BLaER1 treated with 17β-estradiol and CSF1 and Interleukin-3, amounts not matched to agents 10 nM and 100 nM (cell line): ENCODE data around the gene RELA.

Experiments
- H3K27ac ChIP-seq, 11 experiments: shearing (Covaris generic); formaldehyde crosslinking; 2 replicates each; pipeline ENCODE4 v1.8.1; 2022
- H3K27me3 ChIP-seq, 11 experiments: shearing (Covaris generic); formaldehyde crosslinking; 2 replicates each; pipeline ENCODE4 v1.8.1; 2022
- H3K36me3 ChIP-seq, 11 experiments: shearing (Covaris generic); formaldehyde crosslinking; 2 replicates each; pipeline ENCODE4 v1.8.1; 2022
- H3K4me1 ChIP-seq, 10 experiments: shearing (Covaris generic); formaldehyde crosslinking; 2 replicates each; pipeline ENCODE4 v1.8.1; 2022
- H3K4me2 ChIP-seq, 11 experiments: shearing (Covaris generic); formaldehyde crosslinking; 2 replicates each; pipeline ENCODE4 v1.8.1; 2022
- H3K4me3 ChIP-seq, 10 experiments: shearing (Covaris generic); formaldehyde crosslinking; 2 replicates each; pipeline ENCODE4 v1.8.1; 2022
- H3K9ac ChIP-seq, 11 experiments: shearing (Covaris generic); formaldehyde crosslinking; 2 replicates each; pipeline ENCODE4 v1.8.1; 2022
- H3K9me3 ChIP-seq, 11 experiments: shearing (Covaris generic); formaldehyde crosslinking; replicated peaks in 1 of 11; 2 replicates each; pipeline ENCODE4 v1.8.1; 2022
- H4K20me1 ChIP-seq, 11 experiments: shearing (Covaris generic); formaldehyde crosslinking; 2 replicates each; pipeline ENCODE4 v1.8.1; 2022
- Cebpa-rat ChIP-seq, 11 experiments: shearing (Covaris generic); IDR thresholded peaks; 2 replicates each; pipeline ENCODE4 v1.8.1; 2022

The RELA gene

GRCh38 chr11:65651589-65652510 lies 10.9 kb downstream of the RELA start:
- H3K4me2 ChIP-seq, result peak overlapping the region; percentile 83 to 96 (median 93)
- no peaks in the 10 kb centered on the region for H3K27me3 ChIP-seq
- peak overlapping the region; percentile 73 to 96 (median 91); a peak in 21 of 22 replicates for H3K27ac ChIP-seq
- TF ChIP-seq Cebpa-rat (IDR thresholded peaks at IDR 0.05), result no peak
- H3K9me3 ChIP-seq, result no peaks in the 10 kb centered on the region
- H3K4me1 ChIP-seq, result peaks cover 57 to 79% (median 61%) of the 10 kb centered on the region in 10 experiments
- H4K20me1 ChIP-seq, result peaks cover 0 to 92% (median 51%) of the 10 kb centered on the region in 11 experiments; a peak in 18 of 22 replicates
- peak overlapping the region; percentile 46 to 71 (median 60) for H3K4me3 ChIP-seq
- peak overlapping the region; percentile 81 to 92 (median 88); a peak in 21 of 22 replicates for H3K9ac ChIP-seq
- peaks cover 77 to 88% (median 84%) of the 10 kb centered on the region in 11 experiments for H3K36me3 ChIP-seq

DNA sequence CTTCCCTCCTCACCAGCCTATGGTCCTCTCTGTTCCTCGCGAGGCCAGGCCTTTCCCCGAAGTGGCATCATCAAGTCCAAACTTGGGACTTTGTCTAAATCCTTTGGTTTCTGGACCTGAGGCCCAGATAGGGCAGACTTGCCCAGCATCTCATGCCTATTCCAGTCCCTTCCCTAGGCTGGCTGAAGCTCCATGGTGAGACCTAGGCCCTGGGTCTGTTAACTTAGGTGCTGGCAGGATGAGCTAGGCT lies 11.5 kb downstream of the RELA start:
- Histone ChIP-seq H3K4me3 (no peak overlapping the region; a peak in 1 of 20 replicates), H3K9me3 (no peaks in the 10 kb centered on the region), H3K36me3 (peaks cover 77 to 88% (median 84%) of the 10 kb centered on the region in 11 experiments), H3K4me1 (peaks cover 57 to 76% (median 61%) of the 10 kb centered on the region in 10 experiments), H3K4me2 (peak overlapping the region; percentile 83 to 96 (median 93)), H3K9ac (peak overlapping the region; percentile 19 to 92 (median 88); a peak in 16 of 22 replicates), H3K27ac (peak overlapping the region in 8 of 11 experiments; percentile 1 to 96 (median 92); a peak in 10 of 22 replicates), H3K27me3 (no peaks in the 10 kb centered on the region), H4K20me1 (peaks cover 0 to 92% (median 54%) of the 10 kb centered on the region in 11 experiments; a peak in 18 of 22 replicates)
- no peak for TF ChIP-seq Cebpa-rat (IDR thresholded peaks at IDR 0.05)

GRCh38 chr11:65650547-65651338 lies 12.0 kb downstream of the RELA start:
- Histone ChIP-seq H3K4me3 (no peak overlapping the region; a peak in 1 of 20 replicates), H3K9ac (peak overlapping the region in 10 of 11 experiments; percentile 17 to 91 (median 84); a peak in 18 of 22 replicates), H3K4me2 (peak overlapping the region; percentile 83 to 96 (median 93)), H3K9me3 (no peaks in the 10 kb centered on the region), H4K20me1 (peaks cover 0 to 91% (median 54%) of the 10 kb centered on the region in 11 experiments; a peak in 18 of 22 replicates), H3K4me1 (peaks cover 57 to 71% (median 61%) of the 10 kb centered on the region in 10 experiments), H3K27ac (peak overlapping the region in 8 of 11 experiments; percentile 1 to 96 (median 63); a peak in 10 of 22 replicates), H3K36me3 (peaks cover 77 to 88% (median 84%) of the 10 kb centered on the region in 11 experiments), H3K27me3 (no peaks in the 10 kb centered on the region)
- TF ChIP-seq Cebpa-rat (IDR thresholded peaks at IDR 0.05), result no peak

- Histone ChIP-seq H4K20me1 (peaks cover 3 to 91% (median 61%) of the 10 kb centered on the region in 11 experiments; a peak in 18 of 22 replicates), H3K4me3 (no peak overlapping the region), H3K36me3 (peaks cover 77 to 88% (median 84%) of the 10 kb centered on the region in 11 experiments)
Observed at GRCh38 chr11:65649656-65650546, 12.8 kb downstream of the RELA start.

GRCh38 chr11:65648997-65649493 lies 13.7 kb downstream of the RELA start:
- Histone ChIP-seq H3K9me3 (no peaks in the 10 kb centered on the region), H4K20me1 (peaks cover 10 to 91% (median 65%) of the 10 kb centered on the region in 11 experiments; a peak in 18 of 22 replicates), H3K36me3 (peaks cover 73 to 88% (median 84%) of the 10 kb centered on the region in 11 experiments), H3K4me1 (peaks cover 46 to 54% (median 47%) of the 10 kb centered on the region in 10 experiments), H3K4me3 (no peak overlapping the region), H3K27me3 (no peaks in the 10 kb centered on the region), H3K4me2 (peak overlapping the region in 9 of 11 experiments; percentile 22 to 96 (median 92); a peak in 13 of 22 replicates), H3K9ac (peak overlapping the region in 9 of 11 experiments; percentile 25 to 91 (median 84); a peak in 9 of 22 replicates), H3K27ac (no peak overlapping the region; a peak in 1 of 22 replicates)
- no peak for TF ChIP-seq Cebpa-rat (IDR thresholded peaks at IDR 0.05)

More at GRCh38 chr11:65649656-65650546, 12.8 kb downstream of the RELA start:
- Histone ChIP-seq H3K9ac (peak overlapping the region in 10 of 11 experiments; percentile 13 to 91 (median 84); a peak in 18 of 22 replicates), H3K4me1 (peaks cover 54 to 62% (median 56%) of the 10 kb centered on the region in 10 experiments), H3K4me2 (peak overlapping the region; percentile 83 to 96 (median 93)), H3K9me3 (no peaks in the 10 kb centered on the region), H3K27me3 (no peaks in the 10 kb centered on the region), H3K27ac (peak overlapping the region in 7 of 11 experiments; percentile 1 to 96 (median 37); a peak in 8 of 22 replicates)
- no peak for TF ChIP-seq Cebpa-rat (IDR thresholded peaks at IDR 0.05)

DNA sequence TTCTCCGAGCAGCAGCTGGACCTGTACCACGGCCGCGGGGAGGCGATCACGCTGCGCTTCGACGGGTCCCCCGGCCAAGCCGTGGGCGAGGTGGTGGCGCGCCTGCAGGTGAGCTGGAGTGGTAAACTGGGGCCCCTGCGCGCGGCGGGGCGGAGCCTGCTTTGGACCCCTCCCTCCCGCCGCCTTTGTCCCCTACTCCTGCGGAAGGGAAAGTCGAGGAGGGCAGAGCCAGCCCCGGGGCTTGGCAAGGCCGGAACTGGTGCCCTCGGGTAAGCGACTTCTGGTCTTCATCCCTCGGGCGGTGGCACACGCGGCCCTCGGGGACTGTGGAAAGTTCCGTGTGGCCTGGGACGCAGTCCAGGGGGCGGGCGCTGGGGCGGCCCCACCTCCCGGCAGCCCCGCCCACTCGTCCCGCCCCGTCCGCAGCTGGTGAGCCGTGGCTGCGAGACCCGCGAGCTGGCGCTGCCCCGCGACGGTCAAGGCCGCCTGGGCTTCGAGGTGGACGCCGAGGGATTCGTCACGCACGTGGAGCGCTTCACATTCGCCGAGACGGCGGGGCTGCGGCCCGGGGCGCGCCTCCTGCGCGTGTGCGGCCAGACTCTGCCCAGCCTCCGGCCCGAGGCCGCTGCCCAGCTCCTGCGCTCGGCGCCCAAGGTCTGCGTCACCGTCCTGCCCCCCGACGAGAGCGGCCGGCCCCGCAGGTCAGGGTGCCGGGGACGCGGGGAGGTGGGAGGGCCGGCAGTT lies 15.6 kb downstream of the RELA start:
- Histone ChIP-seq H3K4me1 (peaks cover 46 to 59% (median 50%) of the 10 kb centered on the region in 10 experiments), H3K4me2 (no peak overlapping the region)
- no peak for TF ChIP-seq Cebpa-rat (IDR thresholded peaks at IDR 0.05)

GRCh38 chr11:65646288-65646957 lies 16.3 kb downstream of the RELA start:
- Histone ChIP-seq H3K36me3 (peaks cover 89 to 100% (median 100%) of the 10 kb centered on the region in 11 experiments), H3K4me2 (no peak overlapping the region), H3K27ac (no peak overlapping the region), H3K9me3 (no peaks in the 10 kb centered on the region), H3K4me3 (no peak overlapping the region), H3K4me1 (peaks cover 46 to 59% (median 50%) of the 10 kb centered on the region in 10 experiments), H4K20me1 (peaks cover 16 to 96% (median 69%) of the 10 kb centered on the region in 11 experiments; a peak in 18 of 22 replicates), H3K27me3 (no peaks in the 10 kb centered on the region), H3K9ac (no peak overlapping the region)
- TF ChIP-seq Cebpa-rat (IDR thresholded peaks at IDR 0.05), result no peak

More for the DNA sequence above, 15.6 kb downstream of the RELA start:
- Histone ChIP-seq H3K27me3 (no peaks in the 10 kb centered on the region), H3K36me3 (peaks cover 83 to 99% (median 96%) of the 10 kb centered on the region in 11 experiments), H3K9me3 (no peaks in the 10 kb centered on the region), H3K9ac (no peak overlapping the region), H3K27ac (no peak overlapping the region), H3K4me3 (no peak overlapping the region), H4K20me1 (peaks cover 16 to 98% (median 75%) of the 10 kb centered on the region in 11 experiments; a peak in 18 of 22 replicates)
